NCI-H187 treated with DMSO at 0.1 percent for 48 hours (cell line): ENCODE measurements around the gene CLTB.

Experiments used
- DNase-seq: peaks from one replicate; lab custom pipeline; 2025; lab: John Stamatoyannopoulos, UW

Gene CLTB

DNA sequence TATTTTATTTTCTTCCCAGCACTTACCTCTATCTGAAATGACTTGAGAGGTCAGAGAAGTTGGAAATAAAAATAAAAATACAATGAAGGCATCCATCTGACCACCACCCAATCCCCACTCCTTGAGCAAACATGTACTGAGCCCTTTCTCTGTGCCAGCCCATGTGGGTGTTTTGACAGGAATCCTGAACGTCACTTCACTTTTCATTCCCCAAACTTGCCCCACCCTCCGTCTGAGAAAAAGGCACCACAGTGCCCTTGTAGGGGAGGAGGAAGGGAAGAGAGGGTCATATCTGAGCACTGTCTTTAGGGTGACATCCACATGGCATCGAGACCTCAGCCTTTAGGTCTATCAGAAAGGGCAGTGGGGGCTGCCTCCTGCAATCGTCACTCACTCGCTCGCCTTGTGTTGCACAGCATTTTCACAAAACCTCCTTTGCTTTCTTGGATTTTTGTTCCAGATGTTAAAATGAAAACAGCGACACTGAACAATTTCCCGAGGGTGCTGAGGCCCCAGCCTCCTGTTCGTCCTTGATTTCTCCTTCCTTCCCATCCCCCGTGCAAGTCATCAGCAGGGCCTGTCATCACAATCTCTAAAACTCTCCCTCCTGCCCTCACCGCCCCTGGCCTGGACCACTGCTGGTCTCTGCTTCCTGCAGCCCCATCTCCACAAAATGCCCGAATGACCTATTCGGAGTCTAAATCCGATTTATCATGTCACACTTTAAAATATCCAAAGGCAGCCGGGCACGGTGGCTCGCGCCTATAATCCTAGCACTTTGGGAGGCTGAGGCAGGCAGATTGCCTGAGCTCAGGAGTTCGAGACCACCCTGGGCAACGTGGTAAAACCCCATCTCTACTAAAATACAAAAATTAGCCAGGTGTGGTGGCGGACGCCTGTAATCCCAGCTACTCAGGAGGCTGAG, 14.8 kb downstream of the CLTB start:
- no peak for DNase-seq

DNA sequence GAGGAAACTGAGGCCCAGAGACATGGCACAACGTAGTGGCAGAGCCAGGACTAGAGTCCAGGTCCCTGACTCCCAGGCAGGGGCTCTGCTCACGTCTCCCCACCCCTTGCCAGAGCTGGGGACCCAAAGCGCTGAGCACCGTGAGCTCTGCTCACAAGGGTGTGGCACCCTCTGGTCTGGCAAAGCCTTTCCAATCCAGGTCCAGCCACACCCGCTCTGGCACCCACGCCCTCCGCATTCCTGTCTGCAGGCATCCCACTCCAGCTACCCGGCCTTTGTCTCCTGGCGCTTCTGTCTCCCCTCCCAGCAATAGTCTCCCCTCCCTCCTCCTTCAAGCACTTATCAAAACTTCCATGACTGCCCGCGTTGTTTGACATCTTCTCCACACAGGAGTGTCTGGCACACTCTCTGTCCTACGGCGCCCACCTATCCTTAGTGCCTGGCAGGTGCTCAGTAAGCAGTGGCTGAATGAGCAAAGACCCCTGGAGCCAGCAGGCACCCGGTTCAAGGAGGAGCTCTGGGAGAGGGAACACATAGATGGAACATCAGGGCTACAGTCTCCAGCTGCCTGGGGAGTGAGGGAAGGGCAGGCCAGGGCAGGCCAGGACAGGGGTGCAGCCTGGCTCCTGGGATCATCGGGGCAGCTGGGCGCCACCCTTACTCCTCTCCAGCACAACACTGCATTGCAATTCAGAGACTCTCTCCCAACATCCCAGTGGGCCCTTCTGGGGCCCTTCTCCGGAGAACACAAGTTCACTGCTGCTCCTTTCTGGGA, 15.8 kb downstream of the CLTB start:
- DNase-seq: no peak

DNA sequence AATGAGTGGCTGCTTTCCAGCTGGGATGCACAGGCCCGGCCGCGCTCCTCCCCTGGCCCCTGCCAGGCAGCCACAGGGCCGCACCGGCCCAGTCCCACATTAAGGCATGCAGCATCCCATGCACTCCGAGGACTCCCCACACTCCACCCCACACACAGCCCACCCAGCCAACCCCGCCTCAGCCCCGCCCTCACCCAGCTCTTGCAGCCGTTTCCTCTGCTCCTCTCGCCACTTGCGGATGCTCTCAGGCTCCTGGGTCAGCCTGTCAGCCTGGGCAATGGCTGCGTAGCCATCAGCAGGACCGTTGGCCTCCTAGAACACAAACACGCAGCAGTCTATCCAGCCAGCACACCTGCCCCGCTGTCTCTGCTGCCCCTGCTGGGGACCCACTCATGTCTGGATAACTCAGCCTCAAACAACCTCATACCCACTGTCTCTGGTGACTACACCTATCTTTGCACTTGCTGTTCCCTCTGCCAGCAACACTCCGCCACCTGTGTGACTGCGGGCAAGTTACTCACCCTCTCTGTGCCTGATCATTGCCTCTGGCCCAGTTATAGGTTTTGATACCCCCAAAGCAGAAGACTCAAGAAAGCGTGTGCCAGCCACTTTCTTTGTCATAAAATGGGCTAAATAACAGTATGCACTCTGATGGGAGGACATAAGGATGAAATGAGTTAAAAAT, 18.5 kb downstream of the CLTB start:
- DNase-seq: no peak

DNA sequence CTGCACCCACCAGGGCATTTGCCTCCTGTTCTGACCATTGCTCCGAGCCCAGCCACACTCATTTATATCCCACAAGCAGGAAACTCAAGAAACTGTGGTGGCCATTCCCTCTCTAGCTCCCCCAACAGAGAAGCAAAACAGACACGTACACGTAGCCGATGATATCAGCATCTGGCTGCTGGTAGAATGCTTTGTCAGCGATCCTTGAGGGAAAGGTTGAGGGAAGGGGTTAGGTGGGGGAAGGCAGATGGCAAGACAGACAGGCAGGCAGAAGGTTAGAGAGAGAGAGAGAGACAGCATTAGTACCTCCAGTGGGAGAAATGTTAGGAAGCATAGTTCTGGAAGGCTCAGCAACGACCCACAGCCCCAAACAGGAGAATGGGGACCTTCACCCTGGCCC, 20.0 kb downstream of the CLTB start:
- DNase-seq: no peak

DNA sequence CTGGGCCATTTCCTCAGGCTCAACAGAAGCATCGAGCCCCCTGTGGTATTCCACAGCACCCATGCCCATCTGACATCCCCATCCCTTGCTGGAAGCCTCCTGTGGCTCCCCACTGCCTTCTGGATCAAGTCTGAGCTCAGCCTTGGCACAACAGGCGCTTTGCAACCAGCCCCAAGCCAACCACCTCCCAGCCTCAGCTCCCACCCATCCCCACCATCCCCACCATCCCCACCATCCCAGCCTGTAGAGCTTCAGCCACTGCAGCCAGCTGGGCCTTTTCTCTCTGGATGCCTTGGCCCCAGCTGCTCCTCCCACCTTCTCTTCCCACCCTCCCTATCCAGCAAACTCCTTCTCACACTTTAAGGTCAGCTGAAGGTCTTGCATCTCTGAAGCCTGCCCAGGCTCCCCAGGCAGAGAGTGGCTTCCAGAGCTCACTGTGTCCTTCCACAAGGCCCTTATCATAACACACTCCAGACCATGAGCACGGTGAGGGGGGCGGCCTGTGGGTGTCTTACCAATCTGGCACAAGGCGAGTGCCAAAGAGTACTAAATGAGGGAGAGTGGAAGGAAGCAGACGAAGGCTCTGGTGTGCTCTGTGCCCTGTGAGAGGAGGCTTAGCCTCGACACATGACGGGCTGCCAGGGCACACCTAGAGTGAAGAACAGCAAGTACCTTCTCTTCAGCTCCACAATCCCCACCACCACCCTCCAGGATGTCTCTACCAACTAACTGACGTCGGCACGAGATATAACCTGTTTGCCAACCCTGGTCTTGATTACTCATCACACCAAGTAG, 21.3 kb downstream of the CLTB start:
- no peak for DNase-seq

- DNase-seq: no peak
Observed at GRCh38 chr5:176394096-176394495, 22.2 kb downstream of the CLTB start.

DNA sequence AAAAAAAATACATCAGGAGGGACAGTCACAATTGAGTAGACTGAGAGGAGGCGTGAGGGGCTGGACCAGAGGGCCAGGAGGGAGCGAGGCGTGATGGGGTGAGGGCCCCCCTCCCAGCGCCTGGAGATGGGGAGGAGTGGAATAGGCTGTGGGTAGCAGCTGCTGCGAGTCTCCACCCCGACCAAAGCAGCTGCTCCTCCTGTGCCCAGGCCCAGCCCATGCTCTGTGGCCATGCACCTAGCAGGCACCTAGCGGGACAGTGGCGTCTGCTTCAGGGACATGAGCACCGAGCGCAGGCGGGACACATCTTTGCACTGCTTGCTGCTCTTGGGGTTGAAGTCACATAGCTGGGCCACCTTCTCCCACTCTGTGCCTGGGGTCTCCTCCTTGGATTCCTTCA, 23.8 kb downstream of the CLTB start:
- no peak for DNase-seq

GRCh38 chr5:176391999-176392398, 24.3 kb downstream of the CLTB start:
- DNase-seq: no peak

GRCh38 chr5:176391479-176391878, 24.9 kb downstream of the CLTB start:
- no peak for DNase-seq

GRCh38 chr5:176389135-176390123, 26.9 kb downstream of the CLTB start:
- no peak for DNase-seq

- DNase-seq: peak; percentile 93
Observed at GRCh38 chr5:176388444-176389134, 27.8 kb downstream of the CLTB start, which contains the start of the genes HIGD2A and NOP16. HIGD2A (plus strand) TSS chr5:176388751; CDS start chr5:176388820, 69 bp downstream. NOP16 (minus strand) TSS chr5:176388598; CDS start chr5:176388539, 59 bp downstream.

DNA sequence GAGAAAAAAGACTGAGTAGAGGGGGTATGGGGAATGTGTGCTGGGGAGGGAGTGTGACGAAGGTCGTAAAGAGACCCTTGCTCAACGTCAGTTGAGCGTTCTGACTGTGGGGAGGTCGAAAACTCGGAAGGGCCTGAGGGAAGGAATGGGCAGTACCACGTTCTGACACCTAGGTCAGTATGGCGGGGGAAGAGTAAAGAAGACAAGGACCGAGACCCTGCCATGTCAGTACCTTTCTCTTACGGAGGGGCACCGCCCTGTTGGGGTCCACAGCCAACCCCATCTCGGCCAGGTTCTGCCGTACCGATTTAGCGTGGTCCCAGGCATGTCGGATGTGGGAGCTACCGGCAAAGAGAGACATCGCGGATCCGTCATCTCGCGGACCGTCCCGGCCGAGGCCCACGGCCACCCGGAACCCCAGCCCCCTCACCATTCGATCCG, 28.3 kb downstream of the CLTB start:
- DNase-seq: no peak

DNA sequence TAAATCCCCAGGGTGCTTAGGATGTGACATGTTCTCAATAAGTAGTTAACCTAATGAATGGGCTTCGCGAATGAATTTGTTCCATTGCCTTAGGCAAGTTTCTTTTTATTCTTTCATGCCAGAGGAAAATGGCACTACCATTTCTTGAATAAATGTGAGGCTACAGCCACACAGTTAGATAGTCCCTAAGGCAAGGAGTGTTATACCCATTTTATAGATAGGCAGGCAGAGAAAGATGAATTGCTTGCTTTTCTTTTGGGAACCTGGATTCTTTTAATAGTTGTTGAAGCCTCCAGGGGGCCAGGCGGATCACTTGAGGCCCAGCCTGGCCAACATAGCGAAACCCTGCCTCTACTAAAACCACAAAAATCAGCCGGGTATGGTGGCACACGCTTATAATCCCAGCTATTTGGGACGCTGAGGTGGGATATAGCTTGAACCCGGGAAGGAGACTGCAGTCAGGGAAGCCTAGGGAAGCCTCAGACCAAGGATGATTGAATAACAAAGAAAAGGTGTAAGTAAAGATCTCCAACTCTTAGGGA, 28.9 kb downstream of the CLTB start:
- DNase-seq: no peak

GRCh38 chr5:176386491-176386890, 29.8 kb downstream of the CLTB start:
- DNase-seq: no peak

GRCh38 chr5:176384991-176385390, 31.3 kb downstream of the CLTB start:
- no peak for DNase-seq

DNA sequence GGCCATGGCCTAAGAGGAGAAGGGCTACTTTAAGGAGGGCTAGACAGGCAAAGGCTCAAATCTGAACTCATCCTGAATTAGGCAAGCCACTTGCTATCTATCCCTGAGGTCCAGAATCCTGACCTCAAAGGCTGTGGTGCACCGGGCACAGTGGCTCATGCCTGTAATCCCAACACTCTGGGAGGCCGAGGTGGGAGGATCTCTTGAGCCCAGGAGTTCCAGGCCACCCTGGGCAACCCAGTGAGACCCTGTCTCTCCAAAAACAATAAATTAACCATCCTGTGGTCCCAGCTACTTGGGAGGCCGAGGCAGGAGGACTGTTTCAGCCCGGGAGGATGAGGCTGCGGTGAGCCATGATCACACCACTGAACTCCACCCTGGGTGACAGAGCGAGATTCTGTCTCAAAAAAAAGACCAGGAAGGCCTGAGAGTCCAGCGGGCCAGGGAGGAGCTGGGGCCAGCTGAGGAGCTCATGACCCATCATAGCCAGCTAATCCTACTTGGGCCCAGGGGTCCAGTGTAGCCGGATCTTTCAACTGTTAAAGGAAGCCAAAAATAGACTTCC, 31.9 kb downstream of the CLTB start:
- DNase-seq: no peak

DNA sequence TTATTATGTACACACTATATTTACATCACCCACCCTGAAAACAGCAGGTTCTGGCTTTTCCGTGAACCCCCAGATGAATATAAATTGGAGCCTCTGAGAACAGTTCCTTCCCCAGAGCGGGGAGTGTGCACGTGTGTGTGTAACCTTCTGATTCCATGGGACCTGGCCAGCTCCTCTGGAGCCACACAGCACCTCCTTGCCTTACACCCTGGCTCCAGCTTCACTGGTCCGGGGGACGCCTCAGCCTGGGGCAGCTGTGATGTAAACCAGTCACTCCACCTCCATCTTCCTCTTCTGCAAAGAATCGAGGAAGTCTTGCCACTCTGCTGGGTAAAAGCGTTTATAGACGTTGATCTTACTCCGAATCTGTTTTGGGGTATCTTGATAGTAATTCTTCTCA, 32.4 kb downstream of the CLTB start:
- DNase-seq: no peak

DNA sequence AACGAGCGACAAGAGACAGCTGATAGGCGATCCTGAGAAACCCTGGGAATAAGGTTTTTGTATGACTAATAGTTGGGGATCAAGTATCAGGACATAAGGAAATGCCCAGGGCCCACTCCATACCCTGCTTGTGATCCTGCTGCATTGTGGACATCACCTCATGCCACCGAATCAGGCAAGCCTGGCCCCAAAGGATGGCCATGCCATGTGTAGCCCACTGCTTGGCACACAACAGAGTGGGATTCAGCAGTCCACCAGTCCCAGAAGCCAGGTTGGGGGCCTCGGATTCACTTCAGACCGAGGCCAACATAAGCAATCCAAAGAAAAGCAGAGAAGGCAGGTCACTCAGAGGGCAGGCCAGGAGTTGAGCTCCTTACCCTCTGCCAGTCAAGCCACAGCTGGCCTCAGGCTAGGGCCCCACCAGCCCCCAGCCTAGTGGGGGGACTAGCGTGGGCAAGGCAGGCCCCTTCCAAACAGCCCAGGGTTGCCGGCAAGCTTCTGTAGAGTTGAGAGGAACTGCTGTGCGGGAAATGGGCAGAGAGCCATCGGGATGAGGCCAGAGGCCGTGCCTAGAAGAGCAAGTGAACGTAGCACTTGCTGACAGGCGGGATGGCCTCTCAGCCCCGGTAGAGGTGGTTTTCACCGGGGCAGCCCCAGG, 33.0 kb downstream of the CLTB start:
- DNase-seq: no peak
